Measurements from ENCODE around the gene CRACR2A. TPM values are rescaled to one million over a fixed set of nuclear protein-coding genes. Genes with fewer than 3 reads are reported as not detected.

The CRACR2A gene
- total and polyA plus RNA-seq, 10 of the 15 experiments (the other 5 are each of a cell fraction or from before 2014, with no cell fraction given), result 2.1 to 18.0 (median 13.2) TPM

GRCh38 chr12:3658327-3659163, 94.4 kb downstream of the CRACR2A start (continued):
- TF ChIP-seq SUPT20H (IDR thresholded peaks at IDR 0.05; ENCODE audit: borderline replicate concordance, control insufficient read depth, low read depth, low read length), result no peak
- no peak for TF ChIP-seq POU2F2 (IDR thresholded peaks at IDR 0.05; ENCODE audit: borderline replicate concordance, low read depth, low read length)
- TF ChIP-seq E2F4 (IDR thresholded peaks at IDR 0.05; ENCODE audit: low read depth, low read length), result no peak
- peak; percentile 29 to 32 (median 31); a peak in 4 of 6 replicates for TF ChIP-seq CTCF (IDR thresholded peaks at IDR 0.05 in 2 of 3, conservative IDR thresholded peaks at IDR 0.05 in 1 of 3; ENCODE audit: control insufficient read depth in 2 of 3, extremely low read depth in 1 of 3, insufficient read depth in 1 of 3, low read depth in 3 of 3, low read length in 3 of 3)
- TF ChIP-seq IKZF1 (conservative IDR thresholded peaks at IDR 0.05), result no peak
- TF ChIP-seq DPF2 (IDR thresholded peaks at IDR 0.05), result no peak
- TF ChIP-seq SMC3 (IDR thresholded peaks at IDR 0.05; ENCODE audit: borderline replicate concordance, low read length), result peak; percentile 42; the same call in 1 of the 2 replicates
- no peak for TF ChIP-seq EGR1 (IDR thresholded peaks at IDR 0.05; ENCODE audit: borderline replicate concordance in 1 of 2, low read depth in 2 of 2, low read length in 2 of 2)
- TF ChIP-seq FOS (IDR thresholded peaks at IDR 0.05; ENCODE audit: borderline replicate concordance, extremely low read depth, insufficient read length), result no peak
- no peak for TF ChIP-seq TARDBP (IDR thresholded peaks at IDR 0.05; ENCODE audit: borderline replicate concordance)
- TF ChIP-seq CHD4 (IDR thresholded peaks at IDR 0.05), result no peak
- TF ChIP-seq HDAC2 (IDR thresholded peaks at IDR 0.05), result no peak
- no peak for TF ChIP-seq ZBTB33 (IDR thresholded peaks at IDR 0.05)

All from GM12878 (cell line).